IMR-90 (cell line): ENCODE data around the gene TNRC6A. TPM values are rescaled to one million over a fixed set of nuclear protein-coding genes. Genes with fewer than 3 reads are reported as not detected.

Source experiments
- ATAC-seq: fragments of 200-7000 bp; cut with Tn5 transposase; 2 replicates; pipeline ENCODE4 v1.9.1; 2020; ENCODE audit warnings: low read depth, mild to moderate bottlenecking, moderate library complexity
- BruUV-seq: library from RNA; stranded (reverse); fragments of 400-500 nt; replicated peaks from 2 replicates; lab custom pipeline; 2021; lab: Mats Ljungman, UMichigan
- CTCF ChIA-PET: fragments of 300-600 bp; formaldehyde crosslinking; extraction: SDS; loops from one replicate; lab custom pipeline; 2021; ENCODE audit warnings: antibody characterized with exemption; lab: Yijun Ruan, JAX
- POLR2A ChIA-PET: fragments of 300-600 bp; sonication (Branson Sonifier 250); formaldehyde crosslinking; loops from one replicate; lab custom pipeline; 2022; ENCODE audit warnings: antibody characterized with exemption; ENCODE audit not compliant: unreplicated experiment; lab: Charles Lee
- DNase-seq: peaks from one replicate; pipeline ENCODE4 v3.0.0; 2013
- H2AFZ ChIP-seq: replicated peaks from 2 replicates; pipeline ENCODE3; 2013; ENCODE audit warnings: low read length, mild to moderate bottlenecking; ENCODE audit not compliant: poor library complexity
- H2AK5ac ChIP-seq: 2 replicates; pipeline ENCODE4 v1.6.1; 2013; ENCODE audit warnings: low read depth, low read length, inconsistent platforms
- H2AK9ac ChIP-seq: replicated peaks from 2 replicates; pipeline ENCODE3; 2013; ENCODE audit warnings: mild to moderate bottlenecking, low read depth, low read length, moderate library complexity; ENCODE audit not compliant: poor library complexity
- H2BK120ac ChIP-seq: 2 replicates; pipeline ENCODE4 v1.6.1; 2013; ENCODE audit warnings: low read depth, low read length, inconsistent platforms
- H2BK15ac ChIP-seq: 3 replicates; pipeline ENCODE4 v1.6.1; 2013; ENCODE audit warnings: low read depth, low read length, inconsistent platforms
- H2BK20ac ChIP-seq: 2 replicates; pipeline ENCODE4 v1.6.1; 2013; ENCODE audit warnings: low read depth, mild to moderate bottlenecking, inconsistent platforms, low read length, moderate library complexity
- H2BK5ac ChIP-seq: 2 replicates; pipeline ENCODE4 v1.6.1; 2013; ENCODE audit warnings: mild to moderate bottlenecking, low read depth, low read length, inconsistent platforms; ENCODE audit not compliant: poor library complexity, severe bottlenecking
- H3K14ac ChIP-seq: replicated peaks from 2 replicates; pipeline ENCODE4 v1.6.1; 2013; ENCODE audit warnings: low read depth, low read length, inconsistent platforms
- H3K18ac ChIP-seq: 2 replicates; pipeline ENCODE4 v1.6.1; 2013; ENCODE audit warnings: low read depth, low read length, control low read depth
- H3K23ac ChIP-seq: 2 replicates; pipeline ENCODE4 v1.6.1; 2013; ENCODE audit warnings: low read depth, low read length, inconsistent platforms
- H3K27ac ChIP-seq: 2 replicates; pipeline ENCODE4 v1.5.1; 2013; ENCODE audit warnings: mild to moderate bottlenecking, control low read depth, low read length; ENCODE audit not compliant: insufficient read depth
- H3K27me3 ChIP-seq: 2 replicates; pipeline ENCODE4 v1.6.1; 2013; ENCODE audit warnings: low read length; ENCODE audit not compliant: control insufficient read depth, insufficient read depth
- H3K36me3 ChIP-seq: 2 replicates; pipeline ENCODE4 v1.6.1; 2013; ENCODE audit warnings: low read length, mixed read lengths; ENCODE audit not compliant: control insufficient read depth, insufficient read depth
- H3K4ac ChIP-seq: 2 replicates; pipeline ENCODE4 v1.6.1; 2013; ENCODE audit warnings: low read depth, low read length, inconsistent platforms
- H3K4me1 ChIP-seq: 2 replicates; pipeline ENCODE4 v1.6.1; 2013; ENCODE audit warnings: low read length, mixed read lengths; ENCODE audit not compliant: control insufficient read depth, insufficient read depth
- H3K4me2 ChIP-seq: 2 replicates; pipeline ENCODE4 v1.6.1; 2013; ENCODE audit warnings: low read depth, mild to moderate bottlenecking, control low read depth, low read length, moderate library complexity
- H3K4me3 ChIP-seq: 2 replicates; pipeline ENCODE4 v1.5.1; 2013; ENCODE audit warnings: low read depth, mild to moderate bottlenecking, control low read depth, low read length, moderate library complexity; ENCODE audit not compliant: insufficient read depth
- H3K56ac ChIP-seq: 2 replicates; pipeline ENCODE4 v1.6.1; 2013; ENCODE audit warnings: low read length, inconsistent platforms; ENCODE audit not compliant: insufficient read depth; ENCODE audit errors: extremely low read depth
- H3K79me1 ChIP-seq, 2 experiments: 2 replicates each; pipeline ENCODE4 v1.6.1; 2013; ENCODE audit warnings: low read length in 2 of 2, inconsistent platforms in 1 of 2, low read depth in 1 of 2
- H3K9ac ChIP-seq: 2 replicates; pipeline ENCODE4 v1.6.1; 2013; ENCODE audit warnings: low read depth, low read length, control low read depth
- H3K9me1 ChIP-seq: 2 replicates; pipeline ENCODE4 v1.6.1; 2013; ENCODE audit warnings: low read length, inconsistent platforms; ENCODE audit not compliant: insufficient read depth
- H3K9me3 ChIP-seq: 2 replicates; pipeline ENCODE4 v1.6.1; 2013; ENCODE audit warnings: low read length; ENCODE audit not compliant: control insufficient read depth, insufficient read depth
- H4K20me1 ChIP-seq: 2 replicates; pipeline ENCODE4 v1.6.1; 2013; ENCODE audit warnings: low read length, inconsistent platforms; ENCODE audit not compliant: insufficient read depth
- H4K5ac ChIP-seq: 2 replicates; pipeline ENCODE4 v1.6.1; 2013; ENCODE audit warnings: mild to moderate bottlenecking, low read depth, low read length, control low read depth
- H4K8ac ChIP-seq, 2 experiments: 2 replicates each; pipeline ENCODE4 v1.6.1; 2013; ENCODE audit warnings: low read depth in 2 of 2, low read length in 2 of 2, control low read depth in 1 of 2, inconsistent platforms in 1 of 2
- H4K91ac ChIP-seq: 2 replicates; pipeline ENCODE4 v1.6.1; 2013; ENCODE audit warnings: low read depth, low read length, inconsistent platforms; ENCODE audit not compliant: insufficient read depth
- BHLHE40 ChIP-seq: fragments of 150-350 bp; IDR thresholded peaks from 2 replicates; pipeline ENCODE4 v1.6.1; 2016; ENCODE audit warnings: mild to moderate bottlenecking, low read depth, low read length
- CHD1 ChIP-seq: IDR thresholded peaks from 2 replicates; pipeline ENCODE4 v1.6.1; 2012; ENCODE audit warnings: low read depth, low read length, improper control_type of control experiment
- MAFK ChIP-seq: IDR thresholded peaks from 2 replicates; pipeline ENCODE4 v1.6.1; 2012; ENCODE audit warnings: low read depth, low read length, improper control_type of control experiment
- NFE2L2 ChIP-seq: fragments of 150-350 bp; IDR thresholded peaks from 2 replicates; pipeline ENCODE4 v1.6.1; 2016; ENCODE audit warnings: low read depth, mild to moderate bottlenecking, low read length
- WGBS, 2 experiments: methylation state at CpG; one replicate each; pipeline versions ENCODE4 v1.1.5 to v1.1.7; 2013; ENCODE audit warnings: missing lambda C conversion rate in 2 of 2; ENCODE audit not compliant: insufficient read length in 1 of 2; ENCODE audit errors: extremely low coverage in 2 of 2; 5-methylcytosine and 5-hydroxymethylcytosine counted together
- dilution Hi-C: fragments of 300-500 bp; cut with HindIII; formaldehyde crosslinking; loops from one replicate; pipeline ENCODE4 v1.14.3; 2018; ENCODE audit warnings: low sequenced_read_pairs; ENCODE audit not compliant: unreplicated experiment
- in situ Hi-C: fragments of 300-500 bp; cut with MboI; formaldehyde crosslinking; loops from 3 replicates; pipeline ENCODE4 v1.14.3; 2019; ENCODE audit warnings: low sequenced_read_pairs, inconsistent platforms, mixed read lengths
- intact Hi-C: fragments of 100-400 bp; cut with micrococcal nuclease; formaldehyde crosslinking; loops from 2 replicates; pipeline ENCODE4 v1.10.0; 2022
- polyA plus RNA-seq, 3 experiments: library from polyadenylated mRNA; depleted of rRNA; stranded (reverse); fragments of >200 nt; gene quantifications; 2 replicates each; pipeline ENCODE4 v1.2.3, GENCODE V29; 2012; ENCODE audit warnings: low replicate concordance in 1 of 3
- total RNA-seq: library from RNA; depleted of rRNA; stranded (reverse); fragments of >200 nt; gene quantifications from 2 replicates; pipeline ENCODE4 v1.2.3, GENCODE V29; 2012

The TNRC6A gene
- total and polyA plus RNA-seq, 2 of the 4 experiments (the other 2 are of a cell fraction) = 32.4 to 42.3 TPM

GRCh38 chr16:24759006-24759405 is 29.6 kb downstream of the TNRC6A start:
- ChIA-PET POLR2A (no interaction called here), CTCF (interaction anchor here (0.9 to 1.3 kb wide), 2 partner anchors 10 to 20 kb away, joined by 3 read pairs; no protein-coding TSS in a partner anchor)
- dilution Hi-C loops (no loop called here), intact Hi-C loops (no loop called here), in situ Hi-C loops (no loop called here)
- Histone ChIP-seq H2BK120ac (no peak overlapping the region), H3K18ac (no peak overlapping the region), H3K4ac (no peak overlapping the region), H3K4me2 (no peak overlapping the region), H2BK20ac (no peak overlapping the region), H3K27me3 (no peaks in the 10 kb centered on the region), H3K9me3 (no peaks in the 10 kb centered on the region), H2BK15ac (no peak overlapping the region), H3K23ac (no peak overlapping the region), H4K91ac (no peak overlapping the region), H3K36me3 (peaks cover 12% of the 10 kb centered on the region), H3K14ac (no peak overlapping the region), H2AK5ac (no peak overlapping the region), H3K79me1 (peaks cover 57 to 75% of the 10 kb centered on the region in 2 experiments), H3K9ac (no peak overlapping the region), H4K20me1 (peaks cover 53% of the 10 kb centered on the region), H3K27ac (no peak overlapping the region), H3K4me1 (peaks cover 2% of the 10 kb centered on the region; the same call in 1 of the 2 replicates), H2BK5ac (no peak overlapping the region), H3K56ac (no peak overlapping the region), H2AK9ac (no peak overlapping the region), H4K5ac (no peak overlapping the region), H3K9me1 (peaks cover 12% of the 10 kb centered on the region), H2AFZ (no peak overlapping the region), H3K4me3 (no peak overlapping the region), H4K8ac (no peak overlapping the region)
- 100% methylated on average over 1 of the region's 2 CpGs; no CpG with 5 or more reads in 1 of the 2 experiments for WGBS, 2 experiments
- ATAC-seq (no peak), DNase-seq (no peak)
- TF ChIP-seq CHD1 (no peak), BHLHE40 (no peak), MAFK (no peak), NFE2L2 (no peak)
- no TSS peak for BruUV-seq
